Kidney (tissue), 2 donors: ENCODE measurements around the gene BOD1L2. TPM values are rescaled to one million over a fixed set of nuclear protein-coding genes. Genes with fewer than 3 reads are reported as not detected.

ENCODE experiments used
- polyA plus RNA-seq: library from polyadenylated mRNA; stranded (reverse); fragments of 350-450 nt; fragmentation: Illumina TruSeq; extraction: RNeasy Lipid Tissue Mini Kit (QIAGEN cat#74804); gene quantifications from one replicate; pipeline ENCODE4 v1.2.3, GENCODE V29; 2014; ENCODE audit warnings: low read depth, low replicate concordance; ENCODE audit not compliant: insufficient read depth
- total RNA-seq: library from RNA; stranded (reverse); fragmentation: NEBNext Ultra II Directional; extraction: Animal tissue kit (Norgen Biotek cat#: 25700); gene quantifications from one replicate; pipeline ENCODE4 v1.2.1, GENCODE V29; 2021
- donor health status: DM: yes; HTN: yes; CAD: no.

Gene BOD1L2
- total and polyA plus RNA-seq, 2 donors from 2014 or later = not detected

Other genes starting within 250 kb of the BOD1L2 start
- gene ST8SIA3, start 205.5 kb downstream of the BOD1L2 start, total RNA-seq = not detected
- not detected for gene ST8SIA3, start 205.5 kb downstream of the BOD1L2 start, polyA plus RNA-seq